ENCODE data around the gene ARHGEF6.

GRCh38 chrX:136662104-136662503, 118.6 kb downstream of the ARHGEF6 start:
- TF ChIP-seq RXRA (IDR thresholded peaks at IDR 0.05) (no peak), EGR1 (IDR thresholded peaks at IDR 0.05; ENCODE audit: low read depth in 2 of 2) (no peak), CTCF (IDR thresholded peaks at IDR 0.05; ENCODE audit: low read depth, low read length, missing input control) (no peak), MAX (IDR thresholded peaks at IDR 0.05) (no peak), SP1 (IDR thresholded peaks at IDR 0.05) (no peak), ATF3 (IDR thresholded peaks at IDR 0.05) (no peak), RAD21 (IDR thresholded peaks at IDR 0.05) (no peak), FOXA1 (IDR thresholded peaks at IDR 0.05) (no peak), JUND (IDR thresholded peaks at IDR 0.05) (no peak), TAF1 (conservative IDR thresholded peaks at IDR 0.05) (no peak), ZBTB33 (IDR thresholded peaks at IDR 0.05) (no peak)

All from liver (tissue), 3 donors.